GM18499 (cell line): ENCODE measurements around the gene RTN4R.

Experiments
- ATAC-seq: cut with Tn5 transposase; IDR thresholded peaks from one replicate; pipeline ENCODE4 v1.9.1; 2021; ENCODE audit warnings: moderate number of reproducible peaks; ENCODE audit not compliant: insufficient read depth, unreplicated experiment

The RTN4R gene

DNA sequence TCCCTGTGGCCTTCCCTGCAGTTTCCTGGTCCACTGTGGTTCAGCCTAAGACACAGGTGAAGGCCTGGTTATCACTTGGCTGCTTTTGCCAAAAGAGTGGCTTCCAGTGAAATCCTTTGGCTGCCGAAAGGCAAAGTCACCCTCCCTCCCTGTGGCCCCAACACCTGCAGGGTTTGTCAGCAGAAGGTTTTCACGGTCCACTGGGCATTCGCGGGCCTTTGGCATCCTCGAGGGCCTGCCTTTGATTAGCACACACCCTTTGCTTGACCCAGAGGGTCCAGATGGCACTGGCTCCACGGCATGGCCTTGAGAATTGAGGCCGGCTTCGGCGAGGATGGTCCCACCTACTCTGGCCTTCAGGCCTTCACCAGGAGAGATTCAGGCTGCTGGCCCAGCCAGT, 35.3 kb downstream of the RTN4R start:
- ATAC-seq = no peak

DNA sequence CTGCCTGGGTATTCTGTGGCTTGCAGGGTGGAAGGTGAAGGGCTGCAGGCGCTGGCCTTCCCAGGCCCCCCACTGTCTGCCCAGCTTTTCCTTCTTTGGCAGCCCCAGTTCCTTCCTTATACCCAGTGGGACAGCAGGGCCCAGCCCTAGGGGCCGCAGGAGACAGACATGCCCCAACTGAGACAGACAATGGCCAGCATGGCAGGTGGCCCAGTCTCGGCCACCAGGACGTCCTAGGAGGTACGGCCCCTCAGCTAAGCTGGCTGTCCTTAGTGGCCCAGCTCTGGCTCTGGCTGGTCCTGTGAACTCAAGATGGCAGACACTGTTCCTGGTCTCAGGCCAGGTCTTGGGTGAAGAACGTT, 35.9 kb downstream of the RTN4R start:
- ATAC-seq = no peak

DNA sequence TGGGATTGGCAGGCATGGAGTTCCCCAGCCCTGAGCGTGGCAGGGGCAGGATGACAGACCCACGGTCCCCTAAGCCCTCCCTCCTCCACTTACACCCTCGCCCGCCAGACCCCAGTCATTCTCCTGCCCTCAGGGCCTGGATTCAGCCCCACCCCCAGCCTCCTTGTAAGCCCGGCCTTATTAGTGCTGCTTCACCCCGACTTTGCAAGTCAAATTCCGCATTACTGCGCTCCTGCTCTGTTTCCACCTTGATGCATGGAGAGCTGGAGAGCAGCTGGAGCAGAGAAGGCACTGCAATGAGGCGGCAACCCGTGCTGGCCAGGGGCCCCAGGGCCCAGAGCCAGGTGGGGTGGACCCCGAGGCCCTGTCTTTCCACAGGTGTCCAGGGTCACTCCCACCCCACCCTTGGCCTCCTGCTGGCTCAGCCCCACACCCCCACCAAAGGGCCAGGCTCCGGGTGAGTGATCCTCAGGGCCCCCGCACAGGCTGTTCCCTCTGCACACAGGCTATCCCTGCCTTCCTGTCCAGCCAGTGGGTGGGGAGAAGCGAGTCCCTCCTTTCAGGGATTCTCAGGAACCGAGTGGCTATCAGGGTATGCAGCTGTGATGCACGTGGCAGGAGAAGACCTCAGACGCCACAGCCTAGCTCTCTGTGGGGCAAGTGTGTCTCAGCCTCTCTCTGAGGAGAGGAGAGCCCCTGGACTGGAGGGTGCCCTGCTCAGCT, 36.4 kb downstream of the RTN4R start:
- ATAC-seq = no peak

DNA sequence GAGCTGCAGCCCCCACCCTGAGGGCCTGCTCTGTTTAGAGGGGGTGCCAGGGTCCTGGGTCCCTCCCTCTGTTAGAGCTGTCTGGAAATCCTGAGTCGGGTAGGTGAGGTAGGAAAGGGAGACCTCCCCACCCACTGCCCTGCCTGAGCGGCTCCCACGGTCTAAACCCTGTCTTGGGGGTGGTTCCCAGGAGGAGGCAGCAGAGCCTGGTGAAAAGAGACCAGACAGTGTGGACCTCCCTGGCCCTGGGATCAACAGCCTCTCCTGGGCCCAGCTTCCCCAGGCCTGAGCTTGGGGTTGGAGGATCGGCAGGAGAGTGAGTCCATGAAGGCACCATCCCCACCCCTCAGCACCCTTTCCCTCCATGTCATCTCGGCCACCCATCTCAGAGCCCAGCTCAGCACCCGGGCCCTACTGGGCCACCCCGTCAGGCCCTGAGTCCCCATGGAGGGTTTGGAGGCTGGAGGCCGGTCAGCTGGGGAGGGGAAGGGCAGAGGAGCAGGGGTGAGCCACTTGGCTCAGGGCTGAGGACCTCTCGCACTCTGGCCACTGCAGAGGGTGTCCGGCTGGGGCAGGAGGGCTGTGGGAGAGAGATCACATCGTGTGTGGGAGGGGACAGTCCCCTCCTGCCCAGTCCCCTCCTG, 37.2 kb downstream of the RTN4R start:
- ATAC-seq = no peak

DNA sequence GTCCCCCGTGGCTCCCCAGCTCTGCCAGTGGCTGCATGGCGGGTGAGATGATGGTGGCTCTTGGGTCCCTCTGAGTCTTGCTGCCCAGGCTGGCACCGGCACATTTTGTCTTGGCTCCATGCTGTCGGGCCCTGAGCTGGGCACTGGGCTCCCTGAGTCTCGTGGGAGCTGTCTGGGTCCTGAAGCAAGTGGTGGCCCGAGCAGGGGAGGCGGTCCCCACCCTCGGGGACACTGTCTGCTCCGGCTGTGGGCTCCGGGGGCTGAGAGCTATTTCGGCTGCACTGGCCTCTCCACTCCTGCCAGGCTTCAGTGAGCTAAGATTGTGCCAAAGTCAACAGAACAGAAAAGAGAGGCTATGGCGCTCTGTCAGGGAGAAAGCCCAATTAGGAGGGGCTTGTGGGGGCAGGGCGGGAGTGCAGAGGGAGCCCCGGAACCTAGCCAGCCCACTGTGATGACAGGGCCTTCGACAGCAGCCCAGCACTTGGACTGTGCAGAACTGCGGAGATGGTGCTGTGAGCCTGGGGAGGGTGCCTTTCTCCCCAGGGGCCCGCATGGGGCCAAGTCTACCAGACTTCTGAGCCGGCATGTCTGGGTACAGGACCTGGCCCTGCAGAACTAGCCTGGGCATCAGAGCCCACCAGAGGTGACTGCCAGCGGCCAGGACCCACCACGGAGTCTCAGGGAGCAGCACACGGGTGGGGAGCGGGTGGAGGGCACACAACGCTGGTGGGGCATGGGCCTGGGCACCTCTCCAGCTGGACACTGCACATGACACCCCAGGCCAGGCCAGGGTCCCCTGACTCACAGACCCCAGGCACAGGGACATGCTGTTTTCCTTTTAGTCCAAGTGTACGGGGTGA, 38.0 kb downstream of the RTN4R start:
- no peak for ATAC-seq

DNA sequence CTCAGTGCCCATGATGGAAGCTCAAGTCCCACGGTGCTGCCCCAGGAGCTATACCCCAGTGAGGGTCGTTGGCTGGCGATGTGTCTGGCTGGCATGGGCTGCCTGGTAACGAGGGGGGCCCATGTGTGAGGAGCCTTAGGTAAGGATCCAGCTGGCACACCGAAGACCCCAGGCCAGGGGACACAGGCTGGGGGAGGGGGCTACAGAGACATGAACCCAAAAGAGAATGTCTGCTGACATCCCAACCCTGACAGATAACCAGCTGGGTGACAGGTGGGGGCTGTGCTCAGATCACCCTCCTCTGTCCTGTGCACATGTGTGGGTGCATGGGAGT, 39.2 kb downstream of the RTN4R start:
- no peak for ATAC-seq

DNA sequence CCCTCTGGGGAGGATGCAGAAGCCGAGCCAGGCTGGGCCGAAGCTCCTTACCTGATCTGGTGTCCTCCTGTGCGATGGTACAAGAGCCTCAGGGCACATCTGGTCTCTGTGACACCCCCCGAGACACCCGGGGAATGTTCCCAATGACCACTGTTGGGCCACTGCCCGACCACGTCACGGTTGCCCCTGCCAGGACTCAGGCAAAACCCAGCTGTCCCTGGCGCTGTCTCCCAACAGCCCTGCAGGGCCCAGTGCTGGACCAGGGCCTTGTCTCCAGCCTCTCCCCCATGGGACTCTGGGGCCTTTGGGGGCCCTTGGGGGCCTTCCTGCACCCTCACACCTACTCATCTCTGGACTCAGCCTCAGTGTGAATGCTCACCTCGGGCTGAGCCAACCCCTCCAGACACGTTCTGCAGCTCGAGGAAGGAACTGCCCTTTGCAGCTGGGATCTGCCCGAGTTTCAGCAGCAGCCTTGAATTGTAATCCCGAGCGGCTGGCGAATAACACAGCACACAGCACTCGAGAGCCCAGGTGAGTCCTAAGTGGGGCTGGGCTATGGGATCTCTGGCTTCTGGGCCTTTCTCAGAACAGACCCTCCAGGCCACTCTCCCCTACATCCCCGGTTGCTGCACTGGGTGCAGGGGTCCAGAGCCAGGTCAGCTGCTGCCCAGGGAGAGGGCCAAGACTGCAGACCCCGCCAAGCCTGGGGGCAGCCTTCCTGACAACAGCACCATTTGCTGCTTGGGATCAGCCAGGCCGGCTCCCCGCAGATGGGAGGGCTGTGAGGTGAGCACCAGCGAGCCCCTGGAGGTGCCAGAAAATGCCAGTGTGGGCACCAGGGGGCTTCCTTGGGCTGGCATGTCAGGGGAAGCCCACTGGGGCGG, 39.8 kb downstream of the RTN4R start:
- ATAC-seq = no peak

DNA sequence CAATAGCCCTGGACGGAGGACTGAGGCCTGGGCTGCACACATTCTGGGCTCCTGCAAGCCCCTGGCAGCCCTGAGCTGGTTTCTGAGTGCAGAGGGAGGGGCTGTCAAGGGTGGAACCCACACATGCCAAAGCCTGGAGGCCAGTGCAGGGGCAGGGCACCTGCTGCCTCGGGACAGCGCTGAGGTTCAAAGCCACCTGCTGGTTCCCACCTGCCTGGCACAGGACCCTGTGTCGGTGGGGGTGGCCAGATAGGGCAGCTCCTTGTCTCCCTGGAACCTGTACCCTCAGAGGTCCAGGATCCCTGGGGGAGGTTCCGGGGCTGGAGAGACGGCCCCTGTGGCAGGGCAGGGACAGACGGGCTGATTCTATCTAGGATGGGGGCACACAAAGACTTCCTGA, 40.8 kb downstream of the RTN4R start:
- no peak for ATAC-seq

DNA sequence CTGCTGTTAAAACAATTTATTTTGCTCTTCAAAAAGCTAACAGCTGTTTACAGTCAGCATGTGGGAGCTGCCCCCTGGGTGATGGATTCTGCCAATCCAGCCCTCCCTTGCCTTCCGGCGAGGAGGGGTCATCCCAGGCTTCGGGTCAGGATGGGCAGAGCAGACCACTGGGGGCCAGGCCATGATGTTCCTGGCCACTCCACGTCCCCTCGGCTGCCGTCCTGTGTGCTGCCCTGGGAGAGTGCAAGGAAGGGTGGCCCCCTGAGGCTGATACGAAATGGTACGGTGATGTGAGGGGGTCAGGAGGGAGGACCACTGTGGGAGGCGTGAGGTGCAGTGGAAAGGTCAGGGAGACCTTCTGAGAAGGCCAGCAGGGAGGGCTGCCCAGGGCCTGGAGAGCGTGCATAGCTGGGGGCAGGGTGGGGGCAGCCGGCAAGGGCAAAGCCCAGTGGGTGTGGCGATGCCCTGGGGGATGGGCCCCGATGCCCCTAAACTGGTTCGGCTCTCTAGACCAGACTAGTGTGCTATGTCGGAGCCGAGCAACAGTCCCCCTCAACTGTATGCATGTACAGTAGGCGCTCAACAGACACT, 41.3 kb downstream of the RTN4R start:
- no peak for ATAC-seq

DNA sequence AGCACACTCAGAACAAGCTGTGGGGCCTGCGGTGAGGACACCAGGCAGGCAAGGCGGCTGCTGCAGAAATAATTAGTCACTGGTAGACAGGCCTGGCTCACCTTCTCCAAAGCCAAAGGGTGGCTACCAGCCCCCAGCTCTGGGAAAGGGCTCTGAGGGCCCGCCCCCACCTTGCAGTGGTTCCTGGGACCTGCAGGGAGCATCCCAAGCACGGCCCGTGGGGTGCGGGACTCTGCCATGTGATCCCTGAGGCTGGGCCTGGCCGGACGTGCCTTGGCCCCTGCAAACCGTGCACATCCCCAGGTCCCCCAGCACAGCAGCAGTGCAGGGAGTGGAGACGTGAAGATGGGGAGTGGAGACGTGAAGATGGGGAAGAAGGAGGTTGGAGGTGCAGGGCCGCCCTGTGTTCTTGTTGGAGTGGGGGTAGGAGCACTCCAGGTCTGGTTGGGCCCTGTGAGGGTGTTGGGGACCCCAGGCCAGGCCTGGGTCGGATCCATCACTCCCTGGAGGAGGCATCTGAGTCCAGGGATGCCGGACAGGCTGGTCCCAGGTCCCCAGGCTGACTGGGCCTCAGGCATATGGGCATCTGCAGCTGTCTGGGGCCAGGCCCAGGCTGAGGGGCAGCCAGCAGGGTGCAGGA, 41.9 kb downstream of the RTN4R start:
- no peak for ATAC-seq

DNA sequence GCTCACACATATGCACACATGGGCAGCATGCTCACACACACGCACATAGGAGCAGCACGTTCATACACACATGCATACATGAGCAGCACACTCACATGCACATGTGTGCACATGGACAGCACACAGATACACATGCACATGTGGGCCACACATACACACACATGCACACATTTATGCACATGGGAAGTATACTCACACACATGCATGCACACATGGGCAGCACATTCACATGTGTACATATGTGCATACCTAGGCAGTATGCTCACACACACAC, 42.5 kb downstream of the RTN4R start:
- no peak for ATAC-seq

DNA sequence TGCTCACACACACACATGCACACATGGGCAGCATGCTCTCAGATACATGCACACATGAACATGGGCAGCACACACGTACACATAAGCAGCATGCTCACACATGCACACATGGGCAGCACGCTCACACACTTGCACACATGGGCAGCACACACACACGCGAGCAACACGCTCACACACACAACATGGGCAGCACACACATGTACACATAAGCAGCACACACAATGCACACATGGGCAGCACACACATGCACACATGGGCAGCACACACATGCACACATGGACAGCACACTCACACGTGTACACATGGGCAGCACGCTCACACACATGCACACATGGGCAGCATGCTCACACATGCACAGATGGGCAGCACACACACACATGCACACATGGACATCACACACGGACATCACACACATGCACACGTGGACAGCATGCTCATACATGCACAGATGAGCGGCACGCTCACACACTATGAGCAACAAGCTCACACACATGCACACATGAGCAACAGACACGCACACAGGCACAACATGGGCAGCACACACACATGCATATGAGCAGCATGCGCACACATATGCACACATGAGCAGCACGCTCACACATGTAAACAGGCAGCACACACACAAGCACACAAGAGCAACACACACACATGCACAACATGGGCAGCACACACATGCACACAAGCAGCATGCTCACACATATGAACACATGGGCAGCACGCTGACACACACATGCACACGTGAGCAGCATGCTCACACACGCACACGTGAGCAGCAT, 43.0 kb downstream of the RTN4R start:
- ATAC-seq = no peak

DNA sequence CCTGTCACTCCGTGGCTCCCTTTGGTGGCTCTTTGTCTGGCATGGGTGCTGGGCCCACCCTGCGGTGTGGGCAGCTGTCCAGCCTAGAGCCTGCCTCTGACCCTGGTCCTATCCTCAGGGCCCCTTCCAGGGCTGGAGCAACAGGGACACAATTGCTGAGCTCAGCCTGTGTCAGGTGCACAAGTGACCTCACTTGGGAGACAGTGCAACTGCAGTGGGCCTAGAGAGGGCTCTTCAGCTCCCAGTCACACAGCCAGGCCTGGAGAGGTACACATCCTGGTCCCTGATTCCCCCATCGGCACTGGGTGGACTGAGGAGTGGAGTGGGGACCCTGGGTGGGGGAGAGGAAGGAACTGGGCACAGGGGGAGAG, 43.9 kb downstream of the RTN4R start:
- no peak for ATAC-seq

DNA sequence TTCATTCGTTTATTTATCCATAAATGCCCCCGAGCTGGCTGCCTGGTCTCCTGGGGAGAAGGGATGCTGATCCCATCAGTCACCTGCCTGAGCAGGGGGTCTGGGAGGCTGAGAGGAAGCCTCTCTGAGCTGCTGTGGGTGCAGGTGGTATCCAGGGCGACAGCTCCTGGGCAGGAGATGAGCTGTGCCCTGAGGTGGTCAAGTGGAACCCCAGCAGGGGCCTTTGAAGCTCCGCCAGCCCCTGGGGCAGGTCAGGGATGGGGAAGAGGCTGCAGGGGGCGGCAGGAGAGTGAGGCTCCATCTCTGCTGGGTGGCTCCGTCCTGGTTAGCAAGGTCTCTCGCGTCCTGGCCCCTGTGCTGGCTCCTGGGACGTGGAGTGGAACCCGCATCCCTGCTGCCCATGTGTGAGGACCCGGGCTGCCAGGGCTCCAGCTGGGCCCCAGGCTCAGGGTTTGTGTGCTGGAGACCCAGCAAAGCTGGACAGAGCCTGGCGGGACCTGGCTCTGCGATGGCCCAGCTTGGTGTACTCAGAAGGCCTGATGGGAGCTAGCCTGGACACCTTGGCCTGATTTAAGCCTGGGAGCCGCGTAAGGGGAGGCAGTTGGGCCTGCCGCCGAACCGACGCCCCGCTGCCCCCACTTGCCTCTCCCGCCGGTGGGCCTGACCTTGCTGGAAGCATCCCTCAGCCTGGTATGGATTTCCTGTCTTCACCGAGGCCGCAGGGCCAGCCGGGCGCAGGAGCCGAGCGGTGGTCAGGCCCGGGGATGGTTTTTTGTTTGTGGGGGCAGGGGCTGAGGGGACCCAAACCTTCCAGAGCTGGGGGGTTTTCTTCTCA, 44.5 kb downstream of the RTN4R start:
- no peak for ATAC-seq

DNA sequence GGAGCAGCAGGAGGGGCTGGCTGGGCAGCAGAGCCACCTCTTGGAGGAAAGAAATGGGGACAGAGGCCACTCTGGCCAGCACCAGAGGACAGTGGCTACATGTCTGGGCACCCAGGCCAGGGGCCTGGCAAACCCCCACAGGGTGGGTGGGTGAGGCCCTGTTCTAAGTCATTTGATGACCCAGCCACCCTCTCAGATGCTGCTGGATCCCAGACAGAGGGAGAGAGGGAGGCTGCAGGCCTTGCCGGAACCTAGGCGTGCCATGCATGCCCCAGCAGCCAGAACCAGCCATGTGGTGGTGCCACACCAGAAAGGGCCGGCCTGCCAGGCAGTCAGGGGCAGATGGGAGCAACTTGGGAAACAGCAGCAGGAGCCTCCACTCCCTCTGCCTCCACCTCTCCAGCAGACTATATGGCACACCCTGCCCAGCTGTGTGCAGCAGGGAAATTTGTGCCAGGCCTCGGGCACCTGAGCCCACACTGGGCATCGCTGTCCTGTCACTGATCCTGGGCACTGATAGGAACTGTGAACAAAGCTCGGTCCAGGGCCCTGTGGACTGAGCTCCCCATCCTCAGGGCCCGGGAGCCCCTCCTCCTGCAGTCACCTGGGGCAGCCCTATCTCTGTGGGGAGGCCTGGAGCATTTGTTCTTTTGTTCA, 45.2 kb downstream of the RTN4R start:
- no peak for ATAC-seq

DNA sequence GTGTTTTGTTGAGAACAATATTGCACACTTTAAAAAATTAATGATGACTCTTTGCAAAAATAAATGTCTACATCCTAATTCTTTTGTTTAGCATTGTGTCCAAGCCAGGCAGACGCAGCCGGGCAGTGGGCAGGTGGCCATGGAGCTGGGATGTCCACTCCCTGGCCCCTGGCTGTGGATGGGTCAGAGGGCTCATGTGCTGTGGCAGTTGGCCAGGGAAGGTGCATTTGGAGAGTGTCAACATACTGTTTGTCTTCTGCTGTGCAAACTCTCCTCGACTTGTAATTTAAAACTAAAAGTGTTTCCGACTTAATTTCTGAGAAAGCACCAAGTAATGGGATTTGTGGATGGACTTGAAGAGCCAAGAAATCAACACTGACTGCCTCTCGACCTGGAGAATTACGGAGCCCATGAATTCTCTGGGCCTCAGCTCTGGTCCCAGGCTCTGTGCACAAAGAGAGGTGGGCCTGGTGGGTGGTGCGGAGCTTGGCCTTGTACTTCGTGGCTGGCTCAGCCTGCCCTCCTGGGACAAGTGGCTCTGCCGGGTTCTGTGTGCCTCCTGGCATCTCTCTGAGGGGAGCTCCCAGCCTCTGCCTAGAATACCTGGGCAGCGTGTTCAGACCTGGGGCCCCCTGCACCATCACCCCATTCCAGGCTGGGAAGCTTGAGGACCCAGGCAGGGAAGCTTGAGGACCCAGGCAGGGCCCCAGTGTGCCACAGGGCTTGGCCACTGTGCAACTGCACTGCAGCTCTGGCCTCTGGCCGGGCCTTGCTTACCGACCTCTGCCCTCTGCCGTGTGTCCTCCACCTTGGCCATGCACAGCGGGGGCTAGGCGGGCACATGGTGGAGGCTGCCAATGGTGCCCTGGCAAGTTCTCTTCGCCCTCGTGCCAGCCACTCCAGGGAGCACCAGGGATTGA, 46.4 kb downstream of the RTN4R start:
- ATAC-seq = no peak

DNA sequence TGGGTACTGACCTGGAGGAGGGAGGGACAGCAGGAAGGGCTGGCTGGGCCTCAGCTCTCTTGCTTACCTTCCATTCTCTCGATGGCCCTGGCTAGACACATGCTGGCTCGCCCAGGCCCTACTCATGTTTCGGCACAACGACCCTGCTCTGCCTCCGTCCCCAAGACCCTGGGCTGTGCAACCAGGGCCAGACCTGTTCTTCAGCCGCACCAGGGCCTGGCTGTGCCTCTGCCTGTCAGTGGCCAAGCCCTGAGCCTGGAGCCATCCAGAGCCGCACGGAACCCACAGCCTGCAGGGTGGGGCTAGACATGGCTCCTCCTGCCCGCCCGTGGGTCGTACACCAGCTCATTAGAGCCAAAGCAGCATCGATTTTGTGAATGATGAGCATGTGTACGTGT, 47.5 kb downstream of the RTN4R start:
- ATAC-seq = no peak
